Stomach (tissue), 9 donors: ENCODE data around the gene ARHGAP22. TPM values are rescaled to one million over a fixed set of nuclear protein-coding genes. Genes with fewer than 3 reads are reported as not detected.

Source experiments
- DNase-seq, 2 donors: peaks; one replicate each; pipeline versions ENCODE4 v3.0.0 to v3.0.0-alpha.2; 2013 to 2019
- H3K27ac ChIP-seq, 5 donors: fragments of 200-600 bp in 4 of 5; sonication (generic) in 4 of 5; one replicate each; pipeline ENCODE4 v1.5.1; 2013 to 2019; ENCODE audit warnings: mild to moderate bottlenecking in 1 of 5, moderate library complexity in 1 of 5
- H3K27me3 ChIP-seq, 3 donors: fragments of 200-600 bp; sonication (generic); one replicate each; pipeline ENCODE4 v1.5.1; 2017 to 2019; ENCODE audit warnings: mixed run types in 1 of 3
- H3K36me3 ChIP-seq, 4 donors: fragments of 200-600 bp; sonication (generic); 1 replicate in 3 of 4; 2 replicates in 1 of 4; pipeline ENCODE4 v1.5.1; 2016 to 2019
- H3K4me1 ChIP-seq, 4 donors: fragments of 200-600 bp; sonication (generic); one replicate each; pipeline ENCODE4 v1.5.1; 2016 to 2019
- H3K4me3 ChIP-seq, 4 donors: fragments of 200-600 bp; sonication (generic) in 3 of 4; one replicate each; pipeline ENCODE4 v1.5.1; 2016 to 2019; ENCODE audit warnings: mild to moderate bottlenecking in 1 of 4
- H3K9me3 ChIP-seq, 4 donors: fragments of 200-600 bp; sonication (generic); one replicate each; pipeline ENCODE4 v1.5.1; 2016 to 2019
- EP300 ChIP-seq: sonication (generic); formaldehyde crosslinking; IDR thresholded peaks from one replicate; pipeline ENCODE4 v1.6.1; 2017; ENCODE audit warnings: antibody characterized with exemption
- POLR2A ChIP-seq, 4 donors: fragments of 450-650 bp; IDR thresholded peaks; one replicate each; pipeline ENCODE4 v1.6.1; 2016; ENCODE audit warnings: antibody characterized with exemption in 4 of 4, control low read depth in 2 of 4, mild to moderate bottlenecking in 1 of 4, moderate library complexity in 1 of 4
- POLR2AphosphoS5 ChIP-seq, 3 donors: sonication (generic); formaldehyde crosslinking; IDR thresholded peaks; one replicate each; pipeline ENCODE4 v1.6.1; 2016; ENCODE audit warnings: antibody characterized with exemption in 3 of 3
- WGBS, 5 donors: extraction: QIAGEN DNeasy Blood & Tissue Kit in 3 of 5; methylation state at CpG; one replicate each; pipeline versions ENCODE4 v1.1.5 to v1.1.7; 2013 to 2018; 5-methylcytosine and 5-hydroxymethylcytosine counted together
- intact Hi-C: fragments of 100-400 bp; cut with DNase I; formaldehyde crosslinking; loops from one replicate; pipeline ENCODE4 v1.15.1; 2023; ENCODE audit warnings: low total_unique reads
- polyA plus RNA-seq, 3 donors: library from polyadenylated mRNA; stranded (reverse); fragments of 200-250 nt; gene quantifications; one replicate each; pipeline ENCODE4 v1.2.3, GENCODE V29; 2013
- total RNA-seq, 5 donors: library from RNA; depleted of rRNA; stranded (reverse); fragments of >200 nt; gene quantifications; one replicate each; pipeline versions ENCODE4 v1.1.0 to v1.2.3, GENCODE V29; 2014 to 2016
- TF ChIP-seq, protein P1 (sequence below), 7 experiments: fragments of 450-650 bp in 4 of 7; fragments of 200-600 bp in 3 of 7; sonication (generic) in 3 of 7; IDR thresholded peaks; one replicate each; pipeline ENCODE4 v1.5.1; 2016 to 2019; ENCODE audit warnings: antibody characterized with exemption in 7 of 7, control low read depth in 2 of 7, mild to moderate bottlenecking in 1 of 7
- donor health status: healthy with polysubstance abuse.
- donor health status: Bipolar disorder and iron deficiency.
- donor health status: healthy.

ARHGAP22 gene
- total and polyA plus RNA-seq, 8 donors, result 1.3 to 28.6 (median 2.2) TPM; not detected in 1

DNA sequence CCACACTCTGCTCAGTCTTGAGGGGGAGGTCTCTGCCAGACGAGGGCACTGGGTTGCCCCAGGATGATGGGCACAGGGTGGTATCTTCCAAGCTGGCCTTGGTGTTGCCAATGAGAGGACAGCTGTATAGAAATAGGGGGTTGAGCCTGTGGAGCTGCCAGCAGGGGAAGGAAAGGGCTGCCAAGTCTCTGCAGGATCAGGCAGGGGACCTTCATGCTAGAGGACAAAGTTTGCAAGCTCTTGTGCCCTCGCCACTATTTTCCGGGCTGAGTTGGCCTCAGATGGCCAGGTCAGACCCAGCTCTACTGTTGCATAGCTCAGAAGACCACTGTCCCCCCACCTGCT is 68.7 kb downstream of the ARHGAP22 start:
- H3K27ac ChIP-seq, result no peak overlapping the region
- no peak for TF ChIP-seq POLR2AphosphoS5 (IDR thresholded peaks at IDR 0.05)
- no peak for TF ChIP-seq POLR2A (IDR thresholded peaks at IDR 0.05)
- TF ChIP-seq EP300, result no peak
- TF ChIP-seq, protein P1, sequence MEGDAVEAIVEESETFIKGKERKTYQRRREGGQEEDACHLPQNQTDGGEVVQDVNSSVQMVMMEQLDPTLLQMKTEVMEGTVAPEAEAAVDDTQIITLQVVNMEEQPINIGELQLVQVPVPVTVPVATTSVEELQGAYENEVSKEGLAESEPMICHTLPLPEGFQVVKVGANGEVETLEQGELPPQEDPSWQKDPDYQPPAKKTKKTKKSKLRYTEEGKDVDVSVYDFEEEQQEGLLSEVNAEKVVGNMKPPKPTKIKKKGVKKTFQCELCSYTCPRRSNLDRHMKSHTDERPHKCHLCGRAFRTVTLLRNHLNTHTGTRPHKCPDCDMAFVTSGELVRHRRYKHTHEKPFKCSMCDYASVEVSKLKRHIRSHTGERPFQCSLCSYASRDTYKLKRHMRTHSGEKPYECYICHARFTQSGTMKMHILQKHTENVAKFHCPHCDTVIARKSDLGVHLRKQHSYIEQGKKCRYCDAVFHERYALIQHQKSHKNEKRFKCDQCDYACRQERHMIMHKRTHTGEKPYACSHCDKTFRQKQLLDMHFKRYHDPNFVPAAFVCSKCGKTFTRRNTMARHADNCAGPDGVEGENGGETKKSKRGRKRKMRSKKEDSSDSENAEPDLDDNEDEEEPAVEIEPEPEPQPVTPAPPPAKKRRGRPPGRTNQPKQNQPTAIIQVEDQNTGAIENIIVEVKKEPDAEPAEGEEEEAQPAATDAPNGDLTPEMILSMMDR (IDR thresholded peaks at IDR 0.05), result no peak
- no peaks in the 10 kb centered on the region for H3K9me3 ChIP-seq
- H3K27me3 ChIP-seq, result no peaks in the 10 kb centered on the region
- no peaks in the 10 kb centered on the region for H3K4me1 ChIP-seq
- DNase-seq, result peak in 1 of 2 donors; percentile 4
- intact Hi-C loops, result no loop called here
- no peak overlapping the region for H3K4me3 ChIP-seq
- 86 to 90% (median 88%) methylated on average over 2 to 3 of the region's 3 CpGs for WGBS, 5 donors
- H3K36me3 ChIP-seq, result no peaks in the 10 kb centered on the region

DNA sequence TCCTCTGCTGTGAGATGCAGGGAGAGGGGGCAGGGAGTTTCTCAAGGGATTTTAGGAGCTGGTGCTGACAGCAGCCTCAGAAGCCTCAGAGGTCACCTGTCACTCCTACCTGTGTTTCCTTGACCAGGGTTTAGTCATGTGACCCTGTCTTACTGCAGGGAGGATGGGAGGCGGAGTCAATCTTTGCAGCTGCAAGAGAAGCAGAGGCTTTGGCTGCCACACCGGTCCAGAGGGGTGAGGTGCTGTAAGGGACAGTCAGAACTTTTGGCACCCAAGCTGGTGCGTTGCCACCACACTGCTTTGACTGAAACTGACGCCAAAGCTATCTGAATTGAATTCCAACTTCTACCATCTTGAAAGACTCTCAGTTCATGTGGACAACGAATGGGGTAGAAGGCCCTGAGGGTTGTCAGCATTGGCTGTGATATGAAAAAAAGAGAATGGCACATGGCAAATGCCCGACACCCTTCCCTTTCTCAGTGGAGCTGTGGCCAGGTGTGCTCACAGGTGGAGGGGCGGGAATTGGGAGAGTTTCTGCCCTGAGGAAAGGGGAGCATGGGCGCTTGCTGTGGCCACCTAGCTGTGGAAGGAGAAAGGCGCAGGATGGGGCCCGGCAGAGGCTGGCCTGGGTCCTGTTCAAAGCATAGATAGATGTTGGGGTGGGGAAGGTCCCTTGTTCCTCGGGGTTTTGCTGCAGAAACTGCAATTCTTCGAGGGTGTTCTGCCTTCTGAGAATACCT is 69.3 kb downstream of the ARHGAP22 start:
- WGBS, 5 donors, result 83 to 88% (median 86%) methylated on average over 12 of the region's 12 CpGs
- intact Hi-C loops, result no loop called here
- no peaks in the 10 kb centered on the region for H3K4me1 ChIP-seq
- H3K9me3 ChIP-seq, result no peaks in the 10 kb centered on the region
- no peak overlapping the region for H3K27ac ChIP-seq
- TF ChIP-seq EP300, result no peak
- TF ChIP-seq, protein P1 (IDR thresholded peaks at IDR 0.05), result no peak
- TF ChIP-seq POLR2AphosphoS5 (IDR thresholded peaks at IDR 0.05), result no peak
- TF ChIP-seq POLR2A (IDR thresholded peaks at IDR 0.05), result no peak
- H3K27me3 ChIP-seq, result no peaks in the 10 kb centered on the region
- no peaks in the 10 kb centered on the region for H3K36me3 ChIP-seq
- peak in 1 of 2 donors; percentile 13 for DNase-seq
- H3K4me3 ChIP-seq, result no peak overlapping the region

DNA sequence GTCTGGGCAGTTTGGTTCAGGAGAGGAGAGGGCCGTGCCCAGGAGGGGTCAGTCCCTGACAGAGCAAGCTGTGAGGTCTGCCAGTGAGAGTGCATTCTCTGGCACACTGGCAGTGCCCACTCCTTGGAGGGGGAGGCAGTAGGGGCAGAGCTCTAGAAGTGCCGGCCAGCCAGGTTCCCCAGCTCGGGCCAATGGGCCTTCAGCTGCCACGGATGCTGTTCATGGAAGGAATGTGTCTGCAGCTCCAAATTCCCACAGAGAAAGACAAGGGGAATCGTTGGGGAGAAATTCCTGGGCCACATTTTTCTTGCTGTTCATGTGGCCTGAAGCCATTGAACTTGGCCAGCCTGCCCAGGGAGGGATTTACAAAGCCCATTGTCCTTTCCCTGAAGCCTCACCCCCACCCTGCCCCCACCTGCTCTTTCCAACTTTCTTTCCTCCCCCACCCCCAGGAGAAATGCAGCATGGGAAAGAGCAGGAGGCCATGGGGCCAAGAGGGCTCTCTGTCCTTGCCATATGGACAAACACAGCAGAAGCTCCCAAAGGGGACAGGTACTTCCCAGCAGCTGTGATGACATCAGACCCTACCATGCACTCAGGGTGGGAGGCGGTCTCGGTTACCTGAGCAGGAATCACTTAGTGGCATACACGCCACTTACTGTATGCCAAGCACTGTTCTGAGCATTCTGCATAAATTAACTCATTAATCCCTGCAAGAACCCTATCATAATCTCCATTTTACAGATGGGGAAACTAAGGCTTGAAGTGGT is 70.7 kb downstream of the ARHGAP22 start:
- intact Hi-C loops, result no loop called here
- TF ChIP-seq POLR2A (IDR thresholded peaks at IDR 0.05) (no peak), POLR2AphosphoS5 (IDR thresholded peaks at IDR 0.05) (no peak), EP300 (no peak)
- TF ChIP-seq, protein P1 (IDR thresholded peaks at IDR 0.05), result no peak
- Histone ChIP-seq H3K9me3 (no peaks in the 10 kb centered on the region), H3K4me3 (no peak overlapping the region), H3K27me3 (no peaks in the 10 kb centered on the region), H3K27ac (no peak overlapping the region), H3K36me3 (no peaks in the 10 kb centered on the region), H3K4me1 (no peaks in the 10 kb centered on the region)
- 35 to 61% (median 59%) methylated on average over 6 to 8 of the region's 8 CpGs for WGBS, 5 donors
- peak in 1 of 2 donors; percentile 17 for DNase-seq

DNA sequence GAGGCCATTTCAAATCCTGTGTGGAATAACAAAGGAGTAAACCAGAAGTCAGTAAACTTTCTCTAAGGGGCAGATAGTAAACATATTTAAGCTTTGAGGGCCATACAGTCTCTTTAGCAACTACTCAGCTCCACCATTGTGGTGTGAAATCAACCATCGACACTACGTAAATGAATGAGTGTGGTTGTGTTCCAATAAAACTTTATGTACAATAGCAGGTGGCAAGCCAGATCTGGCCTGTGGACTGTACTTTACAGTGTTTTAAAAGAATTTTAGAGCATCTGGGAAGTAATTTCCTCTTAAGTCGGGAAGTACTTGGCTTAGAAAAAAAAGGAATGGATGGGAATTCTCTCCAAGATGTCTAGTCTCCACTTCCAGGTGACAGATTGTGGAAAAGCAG is 71.3 kb downstream of the ARHGAP22 start:
- H3K9me3 ChIP-seq, result no peaks in the 10 kb centered on the region
- no peaks in the 10 kb centered on the region for H3K4me1 ChIP-seq
- TF ChIP-seq POLR2AphosphoS5 (IDR thresholded peaks at IDR 0.05), result no peak
- no peak for TF ChIP-seq EP300
- TF ChIP-seq, protein P1 (IDR thresholded peaks at IDR 0.05), result no peak
- no peak for TF ChIP-seq POLR2A (IDR thresholded peaks at IDR 0.05)
- DNase-seq, result no peak
- no peaks in the 10 kb centered on the region for H3K36me3 ChIP-seq
- 75 to 86% (median 82%) methylated on average over 3 of the region's 3 CpGs for WGBS, 5 donors
- no peak overlapping the region for H3K4me3 ChIP-seq
- intact Hi-C loops, result no loop called here
- no peaks in the 10 kb centered on the region for H3K27me3 ChIP-seq
- H3K27ac ChIP-seq, result no peak overlapping the region
